ENCODE results near the gene FHL1. TPM values are rescaled to one million over a fixed set of nuclear protein-coding genes. Genes with fewer than 3 reads are reported as not detected.

The FHL1 gene
- total RNA-seq, 1 donor from 2014 or later, result 161 TPM

- H3K27ac Mint-ChIP-seq (ENCODE audit: unreplicated experiment), result no peak overlapping the region
- no peak for TF ChIP-seq CTCF (IDR thresholded peaks at IDR 0.05; ENCODE audit: partially characterized antibody, unreplicated experiment)
- H3K4me1 Mint-ChIP-seq (ENCODE audit: low read depth, unreplicated experiment), result peaks cover 2% of the 10 kb centered on the region
- no peaks in the 10 kb centered on the region for H3K36me3 Mint-ChIP-seq (ENCODE audit: unreplicated experiment)
- no peak for DNase-seq
- H3K27me3 Mint-ChIP-seq (ENCODE audit: unreplicated experiment), result peaks cover 2% of the 10 kb centered on the region
- H3K4me3 Mint-ChIP-seq (ENCODE audit: unreplicated experiment), result no peak overlapping the region
- H3K9me3 Mint-ChIP-seq (ENCODE audit: unreplicated experiment), result peaks cover 3% of the 10 kb centered on the region
Measured at GRCh38 chrX:136191171-136191570, 43.8 kb downstream of the FHL1 start.

DNA sequence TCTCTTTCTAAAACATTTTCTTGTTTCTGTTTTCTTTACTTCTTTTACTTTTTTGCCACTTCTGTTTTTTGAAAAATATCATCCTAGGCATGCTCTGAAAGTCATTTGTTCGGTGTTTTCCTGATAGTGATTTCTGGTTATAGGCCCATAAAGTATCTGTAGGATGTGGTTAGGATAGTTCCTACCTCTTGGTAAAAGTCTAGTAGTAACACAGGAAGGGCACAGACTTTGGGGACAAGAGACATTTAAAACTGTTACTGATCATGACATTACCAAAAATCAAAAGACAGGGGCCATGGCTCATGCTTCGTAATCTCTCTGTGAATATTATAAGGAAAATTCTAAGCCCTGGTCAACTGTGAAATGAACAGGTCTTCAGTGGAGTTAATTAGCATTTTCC is 44.8 kb downstream of the FHL1 start:
- H3K4me1 Mint-ChIP-seq (ENCODE audit: low read depth, unreplicated experiment), result peaks cover 2% of the 10 kb centered on the region
- DNase-seq, result no peak
- no peaks in the 10 kb centered on the region for H3K36me3 Mint-ChIP-seq (ENCODE audit: unreplicated experiment)
- H3K4me3 Mint-ChIP-seq (ENCODE audit: unreplicated experiment), result no peak overlapping the region
- H3K27me3 Mint-ChIP-seq (ENCODE audit: unreplicated experiment), result peaks cover 2% of the 10 kb centered on the region
- H3K27ac Mint-ChIP-seq (ENCODE audit: unreplicated experiment), result no peak overlapping the region
- no peak for TF ChIP-seq CTCF (IDR thresholded peaks at IDR 0.05; ENCODE audit: partially characterized antibody, unreplicated experiment)
- peaks cover 3% of the 10 kb centered on the region for H3K9me3 Mint-ChIP-seq (ENCODE audit: unreplicated experiment)

DNA sequence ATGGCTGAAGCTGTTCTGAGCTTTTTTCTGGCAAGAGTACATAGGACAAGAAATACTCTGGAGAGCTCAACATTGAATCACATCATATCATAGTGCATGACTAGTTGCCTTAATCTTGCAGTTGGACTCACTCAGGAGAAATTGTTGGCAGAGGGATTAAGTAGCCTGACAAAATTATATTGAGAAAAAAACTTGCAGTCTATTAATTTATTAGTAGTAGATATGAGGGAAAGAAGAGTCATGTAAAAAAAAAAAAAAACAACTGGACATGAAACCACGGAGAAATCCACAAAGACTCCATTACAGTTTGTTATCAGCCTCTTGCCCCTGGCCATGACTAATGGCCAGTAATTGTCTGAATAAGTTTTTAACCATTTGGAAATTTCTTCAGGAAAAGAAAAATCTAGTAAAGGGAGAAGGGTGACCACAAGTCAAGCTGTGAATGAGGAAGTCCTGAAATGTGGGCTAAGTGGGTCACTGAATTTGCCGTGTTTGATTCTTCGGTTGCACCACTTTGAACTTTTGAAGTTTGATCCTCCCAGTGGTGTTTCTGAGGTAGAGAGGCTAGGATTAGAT is 45.6 kb downstream of the FHL1 start:
- H3K4me3 Mint-ChIP-seq (ENCODE audit: unreplicated experiment), result no peak overlapping the region
- H3K27me3 Mint-ChIP-seq (ENCODE audit: unreplicated experiment), result peaks cover 2% of the 10 kb centered on the region
- peaks cover 3% of the 10 kb centered on the region for H3K9me3 Mint-ChIP-seq (ENCODE audit: unreplicated experiment)
- H3K27ac Mint-ChIP-seq (ENCODE audit: unreplicated experiment), result no peak overlapping the region
- TF ChIP-seq CTCF (IDR thresholded peaks at IDR 0.05; ENCODE audit: partially characterized antibody, unreplicated experiment), result no peak
- H3K4me1 Mint-ChIP-seq (ENCODE audit: low read depth, unreplicated experiment), result peaks cover 4% of the 10 kb centered on the region
- no peaks in the 10 kb centered on the region for H3K36me3 Mint-ChIP-seq (ENCODE audit: unreplicated experiment)
- no peak for DNase-seq

DNA sequence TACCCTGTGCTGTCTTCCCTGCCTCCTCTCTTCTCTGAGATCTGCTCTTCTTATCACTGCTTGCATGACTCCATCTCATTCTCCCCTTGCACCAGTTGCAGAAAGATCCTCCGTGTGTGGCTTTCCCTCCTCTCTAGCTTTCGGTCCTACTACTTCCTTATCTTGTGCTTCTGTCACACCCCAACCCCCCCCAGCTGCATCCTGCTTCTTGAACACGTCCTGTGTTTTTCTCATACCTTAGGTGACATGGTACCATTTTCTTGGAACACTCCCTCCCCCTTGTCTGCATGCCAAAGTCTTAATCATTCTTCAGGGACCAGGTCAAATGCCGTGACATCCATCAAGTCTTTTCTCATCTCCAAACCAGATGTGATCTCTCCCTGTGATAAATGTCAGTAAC is 46.4 kb downstream of the FHL1 start:
- no peak for TF ChIP-seq CTCF (IDR thresholded peaks at IDR 0.05; ENCODE audit: partially characterized antibody, unreplicated experiment)
- no peak overlapping the region for H3K27ac Mint-ChIP-seq (ENCODE audit: unreplicated experiment)
- peaks cover 2% of the 10 kb centered on the region for H3K27me3 Mint-ChIP-seq (ENCODE audit: unreplicated experiment)
- DNase-seq, result no peak
- no peak overlapping the region for H3K4me3 Mint-ChIP-seq (ENCODE audit: unreplicated experiment)
- peaks cover 3% of the 10 kb centered on the region for H3K9me3 Mint-ChIP-seq (ENCODE audit: unreplicated experiment)
- H3K36me3 Mint-ChIP-seq (ENCODE audit: unreplicated experiment), result no peaks in the 10 kb centered on the region
- peaks cover 12% of the 10 kb centered on the region for H3K4me1 Mint-ChIP-seq (ENCODE audit: low read depth, unreplicated experiment)

- no peak overlapping the region for H3K4me3 Mint-ChIP-seq (ENCODE audit: unreplicated experiment)
- H3K27ac Mint-ChIP-seq (ENCODE audit: unreplicated experiment), result no peak overlapping the region
- no peaks in the 10 kb centered on the region for H3K36me3 Mint-ChIP-seq (ENCODE audit: unreplicated experiment)
- peaks cover 2% of the 10 kb centered on the region for H3K27me3 Mint-ChIP-seq (ENCODE audit: unreplicated experiment)
- H3K4me1 Mint-ChIP-seq (ENCODE audit: low read depth, unreplicated experiment), result peaks cover 16% of the 10 kb centered on the region
- H3K9me3 Mint-ChIP-seq (ENCODE audit: unreplicated experiment), result peaks cover 3% of the 10 kb centered on the region
- TF ChIP-seq CTCF (IDR thresholded peaks at IDR 0.05; ENCODE audit: partially characterized antibody, unreplicated experiment), result no peak
- no peak for DNase-seq
Measured at GRCh38 chrX:136194536-136194935, 47.2 kb downstream of the FHL1 start.

All from glutamatergic neuron (in vitro differentiated cells).